Activated naive CD8-positive, alpha-beta T cell (primary cell): ENCODE measurements around the gene KIAA0040.

Experiments
- H3K27ac Mint-ChIP-seq: one replicate; pipeline ENCODE4 v1.8.0; 2021; ENCODE audit warnings: mixed read lengths
- H3K27me3 Mint-ChIP-seq: one replicate; pipeline ENCODE4 v1.8.0; 2021; ENCODE audit warnings: mixed read lengths
- H3K36me3 Mint-ChIP-seq: one replicate; pipeline ENCODE4 v1.8.0; 2021; ENCODE audit warnings: mixed read lengths
- H3K4me1 Mint-ChIP-seq: one replicate; pipeline ENCODE4 v1.8.0; 2021; ENCODE audit warnings: low read depth, mixed read lengths
- H3K4me3 Mint-ChIP-seq: one replicate; pipeline ENCODE4 v1.8.0; 2021; ENCODE audit warnings: mild to moderate bottlenecking, mixed read lengths
- H3K9me3 Mint-ChIP-seq: one replicate; pipeline ENCODE4 v1.8.0; 2021; ENCODE audit warnings: low read depth, mixed read lengths

Gene KIAA0040

DNA sequence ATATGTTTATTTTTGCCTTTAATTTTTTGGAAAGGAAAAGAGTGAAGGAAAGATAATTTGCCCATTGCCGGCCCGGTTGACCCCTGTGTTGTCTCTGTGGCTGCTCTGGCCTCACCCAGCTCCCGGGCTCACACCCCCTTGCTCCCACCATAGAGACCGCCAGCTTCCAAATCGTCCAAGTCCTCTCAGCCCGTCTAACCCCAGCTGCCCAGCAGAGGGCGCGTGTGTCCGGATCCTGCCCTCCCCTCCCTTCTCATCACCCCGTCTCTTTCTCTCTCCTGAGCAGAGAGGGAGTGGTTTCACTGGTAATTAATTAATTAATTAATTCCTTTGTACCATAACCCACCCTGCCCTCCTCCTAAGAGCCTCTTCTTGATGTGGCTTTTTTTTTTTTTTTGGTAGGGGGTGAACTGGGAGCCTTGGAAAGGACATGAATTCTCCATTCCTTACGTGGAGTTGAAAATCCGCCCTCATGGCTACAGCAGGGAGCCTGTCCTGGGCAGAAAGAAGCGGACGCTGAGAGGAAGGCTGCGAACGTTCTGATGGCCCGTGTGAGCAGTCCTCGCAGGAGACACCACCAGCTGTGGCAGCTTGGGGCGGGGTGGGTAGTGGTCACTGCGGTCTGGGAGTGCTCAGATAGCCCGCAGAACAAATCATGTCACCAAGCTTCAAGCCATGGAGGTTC lies 45.9 kb downstream of the KIAA0040 start:
- Mint-ChIP-seq H3K4me1 (no peaks in the 10 kb centered on the region), H3K27me3 (peaks cover 17% of the 10 kb centered on the region), H3K36me3 (no peaks in the 10 kb centered on the region), H3K27ac (no peak overlapping the region), H3K4me3 (no peak overlapping the region), H3K9me3 (no peaks in the 10 kb centered on the region)

DNA sequence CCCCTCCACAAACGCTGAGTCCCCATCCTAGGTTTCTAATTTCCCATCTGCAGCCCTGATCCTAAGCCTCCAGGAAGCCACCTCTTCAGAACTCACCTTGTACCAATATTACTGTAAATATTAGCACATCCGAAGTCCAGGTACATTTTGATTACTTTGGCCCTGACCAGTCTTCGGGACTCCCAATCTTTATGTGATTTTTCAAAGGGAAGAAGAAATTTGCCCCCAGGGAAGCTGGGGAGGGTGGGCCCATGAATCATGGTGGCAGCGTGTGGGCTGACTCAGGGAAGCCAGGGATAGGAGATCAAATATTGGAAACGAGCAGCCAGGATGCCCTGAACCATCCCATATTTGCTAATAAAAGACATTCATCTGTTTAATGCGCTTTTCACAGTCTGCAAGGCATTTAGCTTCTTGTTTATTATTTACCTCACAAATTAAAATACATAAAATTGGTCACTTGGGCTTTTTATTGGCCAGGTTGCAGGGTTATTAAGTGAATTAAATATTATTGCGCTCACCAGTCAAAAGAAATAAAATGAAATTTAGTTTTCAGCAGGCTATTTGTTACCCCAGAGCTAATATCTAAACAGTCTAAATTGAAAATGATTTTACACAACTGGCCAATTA lies 46.6 kb downstream of the KIAA0040 start:
- no peaks in the 10 kb centered on the region for H3K9me3 Mint-ChIP-seq
- no peaks in the 10 kb centered on the region for H3K36me3 Mint-ChIP-seq
- no peak overlapping the region for H3K27ac Mint-ChIP-seq
- H3K4me1 Mint-ChIP-seq: no peaks in the 10 kb centered on the region
- peaks cover 11% of the 10 kb centered on the region for H3K27me3 Mint-ChIP-seq
- no peak overlapping the region for H3K4me3 Mint-ChIP-seq

GRCh38 chr1:175138579-175138978 lies 54.0 kb downstream of the KIAA0040 start:
- peaks cover 5% of the 10 kb centered on the region for H3K27me3 Mint-ChIP-seq

GRCh38 chr1:175137369-175137768 lies 55.2 kb downstream of the KIAA0040 start:
- H3K36me3 Mint-ChIP-seq: no peaks in the 10 kb centered on the region
- H3K27ac Mint-ChIP-seq: no peak overlapping the region
- H3K4me1 Mint-ChIP-seq: no peaks in the 10 kb centered on the region
- H3K4me3 Mint-ChIP-seq: no peak overlapping the region
- H3K27me3 Mint-ChIP-seq: peaks cover 5% of the 10 kb centered on the region
- H3K9me3 Mint-ChIP-seq: no peaks in the 10 kb centered on the region

More at GRCh38 chr1:175138579-175138978, 54.0 kb downstream of the KIAA0040 start:
- H3K27ac Mint-ChIP-seq: no peak overlapping the region
- no peaks in the 10 kb centered on the region for H3K4me1 Mint-ChIP-seq
- H3K36me3 Mint-ChIP-seq: no peaks in the 10 kb centered on the region
- H3K4me3 Mint-ChIP-seq: no peak overlapping the region
- no peaks in the 10 kb centered on the region for H3K9me3 Mint-ChIP-seq

GRCh38 chr1:175136246-175136645 lies 56.3 kb downstream of the KIAA0040 start:
- H3K4me1 Mint-ChIP-seq: no peaks in the 10 kb centered on the region
- no peak overlapping the region for H3K4me3 Mint-ChIP-seq
- H3K36me3 Mint-ChIP-seq: no peaks in the 10 kb centered on the region
- H3K27ac Mint-ChIP-seq: no peak overlapping the region
- H3K9me3 Mint-ChIP-seq: no peaks in the 10 kb centered on the region
- H3K27me3 Mint-ChIP-seq: peaks cover 5% of the 10 kb centered on the region

- H3K36me3 Mint-ChIP-seq: no peaks in the 10 kb centered on the region
- H3K9me3 Mint-ChIP-seq: no peaks in the 10 kb centered on the region
- H3K27me3 Mint-ChIP-seq: peaks cover 5% of the 10 kb centered on the region
- H3K27ac Mint-ChIP-seq: no peak overlapping the region
- no peaks in the 10 kb centered on the region for H3K4me1 Mint-ChIP-seq
- no peak overlapping the region for H3K4me3 Mint-ChIP-seq
Observed at GRCh38 chr1:175134500-175134899, 58.1 kb downstream of the KIAA0040 start.

GRCh38 chr1:175133673-175134435 lies 58.7 kb downstream of the KIAA0040 start:
- Mint-ChIP-seq H3K9me3 (no peaks in the 10 kb centered on the region), H3K36me3 (no peaks in the 10 kb centered on the region), H3K27me3 (peaks cover 5% of the 10 kb centered on the region), H3K4me1 (no peaks in the 10 kb centered on the region), H3K4me3 (no peak overlapping the region), H3K27ac (no peak overlapping the region)

DNA sequence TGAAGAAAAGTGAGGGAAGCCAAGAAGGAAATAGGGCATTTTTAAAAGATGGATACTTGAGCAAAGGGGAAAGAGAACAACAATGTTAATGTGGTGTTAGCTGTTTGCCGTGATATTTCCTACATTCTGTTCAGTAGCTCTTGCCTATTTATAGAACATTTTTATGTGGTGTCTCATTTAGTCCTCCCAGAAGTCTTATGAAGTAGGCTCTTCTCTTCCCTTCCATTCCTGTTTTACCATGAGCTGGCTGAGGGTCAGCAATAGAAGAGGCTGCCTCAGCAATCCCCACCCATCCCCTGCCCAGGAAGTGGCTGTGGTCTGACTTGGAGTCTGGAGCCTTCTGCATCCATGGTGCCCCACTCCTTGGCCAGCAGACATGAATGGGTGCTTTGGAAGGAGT lies 60.1 kb downstream of the KIAA0040 start:
- H3K36me3 Mint-ChIP-seq: no peaks in the 10 kb centered on the region
- peaks cover 5% of the 10 kb centered on the region for H3K27me3 Mint-ChIP-seq
- no peaks in the 10 kb centered on the region for H3K4me1 Mint-ChIP-seq
- no peak overlapping the region for H3K4me3 Mint-ChIP-seq
- H3K9me3 Mint-ChIP-seq: no peaks in the 10 kb centered on the region
- no peak overlapping the region for H3K27ac Mint-ChIP-seq

DNA sequence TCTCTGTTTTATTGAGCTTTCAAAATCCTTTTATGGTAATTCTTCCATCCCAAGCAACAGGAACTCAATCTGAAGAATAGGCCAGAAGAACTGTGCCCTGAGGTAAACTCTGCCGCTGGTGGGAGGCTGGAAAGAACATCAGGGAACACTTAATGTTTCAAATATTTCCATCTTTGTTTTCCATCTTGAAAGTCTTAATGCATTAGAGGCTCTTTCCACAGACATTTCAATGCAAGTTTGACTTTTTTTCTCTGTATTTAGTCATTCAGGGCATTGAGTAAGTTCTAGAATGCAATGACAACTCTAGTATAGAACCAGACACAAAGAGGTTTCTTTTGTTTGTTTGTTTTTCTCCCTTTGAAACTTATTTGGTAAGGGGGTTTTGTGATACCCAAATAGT lies 61.5 kb downstream of the KIAA0040 start:
- Mint-ChIP-seq H3K27ac (no peak overlapping the region), H3K27me3 (peaks cover 2% of the 10 kb centered on the region), H3K36me3 (no peaks in the 10 kb centered on the region), H3K4me1 (no peaks in the 10 kb centered on the region), H3K9me3 (no peaks in the 10 kb centered on the region), H3K4me3 (no peak overlapping the region)

DNA sequence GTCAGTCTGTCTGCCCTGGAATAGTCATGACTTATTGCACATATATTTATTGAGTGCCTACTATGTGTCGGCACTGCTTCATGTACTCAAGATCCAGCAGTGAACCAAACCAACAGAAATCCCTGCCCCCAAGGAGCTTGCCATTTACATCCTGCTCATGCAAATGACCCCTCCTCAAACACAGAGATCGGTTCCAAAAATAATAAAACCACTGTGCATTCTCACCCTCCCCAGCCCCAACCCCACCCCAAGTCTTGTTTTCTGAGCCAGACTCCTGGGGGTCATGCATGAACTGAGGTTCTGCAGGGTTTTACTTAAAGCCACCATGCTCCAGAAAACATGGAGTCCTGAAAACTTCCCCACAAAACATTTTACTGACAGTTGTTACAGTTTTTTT lies 61.9 kb downstream of the KIAA0040 start:
- Mint-ChIP-seq H3K27me3 (no peaks in the 10 kb centered on the region), H3K4me3 (no peak overlapping the region), H3K9me3 (no peaks in the 10 kb centered on the region)

DNA sequence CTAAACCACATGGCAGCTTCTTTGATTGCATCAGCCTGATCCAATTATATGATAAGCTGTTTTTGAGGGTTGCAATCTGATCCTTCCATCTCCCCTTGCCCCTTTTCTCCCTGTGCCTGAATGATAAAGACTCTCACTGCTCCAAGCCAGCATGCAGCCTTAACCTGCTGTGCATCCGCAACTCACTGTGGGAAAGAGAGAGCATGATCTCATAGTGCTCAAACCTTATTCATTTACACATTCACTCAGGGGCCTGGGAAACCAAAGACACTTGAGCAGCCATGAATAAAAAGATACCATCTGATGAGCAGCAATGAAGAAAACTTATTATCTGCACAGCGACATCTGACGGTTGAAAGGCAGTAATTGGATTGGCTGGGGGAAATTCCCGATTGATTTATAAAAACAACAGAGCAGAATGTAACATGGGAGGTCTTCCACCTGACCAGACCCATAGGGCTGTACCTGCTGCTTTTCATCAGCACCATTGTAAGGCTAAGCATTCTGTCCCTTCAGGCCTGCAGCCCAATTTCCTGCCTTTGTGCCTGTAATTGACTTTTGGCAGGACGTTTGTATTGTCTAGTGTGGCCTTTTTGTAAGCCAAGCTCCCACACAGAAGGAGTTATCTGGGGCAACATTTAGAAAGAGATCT lies 62.5 kb downstream of the KIAA0040 start:
- Mint-ChIP-seq H3K9me3 (no peaks in the 10 kb centered on the region), H3K4me1 (no peaks in the 10 kb centered on the region), H3K27me3 (no peaks in the 10 kb centered on the region), H3K27ac (no peak overlapping the region), H3K4me3 (no peak overlapping the region), H3K36me3 (no peaks in the 10 kb centered on the region)

More for the DNA sequence above, 61.9 kb downstream of the KIAA0040 start:
- Mint-ChIP-seq H3K4me1 (no peaks in the 10 kb centered on the region), H3K27ac (no peak overlapping the region), H3K36me3 (no peaks in the 10 kb centered on the region)

DNA sequence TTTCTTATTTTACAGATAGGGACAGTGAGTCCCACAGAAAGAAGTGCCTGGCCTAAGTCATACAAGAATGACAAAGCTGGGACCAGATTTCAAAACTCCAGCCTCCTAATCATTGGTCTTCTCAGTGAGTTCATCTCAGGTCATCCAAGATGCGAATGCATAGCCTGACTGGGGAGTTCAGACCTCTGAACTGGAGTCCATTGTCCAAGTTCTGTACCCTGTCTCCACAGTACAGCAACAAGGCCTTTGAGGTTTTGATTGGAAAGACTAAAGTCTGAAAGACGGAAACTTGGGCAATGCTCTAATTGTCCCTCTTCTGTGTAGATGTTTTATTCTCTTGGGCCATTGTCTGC lies 63.0 kb downstream of the KIAA0040 start:
- Mint-ChIP-seq H3K4me1 (no peaks in the 10 kb centered on the region), H3K4me3 (no peak overlapping the region), H3K9me3 (no peaks in the 10 kb centered on the region), H3K36me3 (no peaks in the 10 kb centered on the region), H3K27ac (no peak overlapping the region), H3K27me3 (no peaks in the 10 kb centered on the region)

- Mint-ChIP-seq H3K4me3 (no peak overlapping the region), H3K36me3 (no peaks in the 10 kb centered on the region), H3K9me3 (no peaks in the 10 kb centered on the region), H3K27me3 (no peaks in the 10 kb centered on the region), H3K4me1 (no peaks in the 10 kb centered on the region), H3K27ac (no peak overlapping the region)
Observed at GRCh38 chr1:175129182-175129581, 63.4 kb downstream of the KIAA0040 start.

GRCh38 chr1:175128523-175128922 lies 64.1 kb downstream of the KIAA0040 start:
- H3K27me3 Mint-ChIP-seq: no peaks in the 10 kb centered on the region
- H3K4me3 Mint-ChIP-seq: no peak overlapping the region
- no peaks in the 10 kb centered on the region for H3K36me3 Mint-ChIP-seq
- H3K27ac Mint-ChIP-seq: no peak overlapping the region
- H3K4me1 Mint-ChIP-seq: no peaks in the 10 kb centered on the region
- no peaks in the 10 kb centered on the region for H3K9me3 Mint-ChIP-seq

DNA sequence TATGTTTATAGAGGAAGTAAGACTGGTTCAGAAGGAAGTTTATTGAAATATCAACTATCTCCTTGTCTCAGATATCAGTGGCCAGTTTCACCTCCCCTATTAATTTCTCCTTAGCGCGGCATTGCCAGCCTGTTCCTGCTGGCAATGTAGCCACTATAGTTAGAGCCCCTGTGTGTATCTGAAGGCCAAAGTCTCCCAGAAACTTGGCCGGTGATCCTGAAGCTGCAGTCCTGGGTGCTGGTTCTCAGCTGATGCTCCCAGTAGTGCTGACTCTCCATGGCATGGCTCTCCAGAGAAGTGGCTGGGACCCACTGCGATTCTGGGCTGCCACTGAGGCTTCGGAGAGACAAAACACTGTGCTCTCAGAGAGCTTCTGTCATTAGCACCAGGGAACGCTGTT lies 65.0 kb downstream of the KIAA0040 start:
- Mint-ChIP-seq H3K9me3 (no peaks in the 10 kb centered on the region), H3K4me3 (no peak overlapping the region), H3K27me3 (no peaks in the 10 kb centered on the region), H3K4me1 (no peaks in the 10 kb centered on the region), H3K36me3 (no peaks in the 10 kb centered on the region), H3K27ac (no peak overlapping the region)
